Gastroesophageal sphincter (tissue), 4 donors: ENCODE results near the gene DSP. TPM values are rescaled to one million over a fixed set of nuclear protein-coding genes. Genes with fewer than 3 reads are reported as not detected.
A peak's percentile ranks its signal among the peaks of the same experiment; 100 is the strongest.

Experiments
- ATAC-seq: fragments of 150-250 bp; one replicate; pipeline ENCODE4 v1.9.1; 2016; ENCODE audit warnings: mild to moderate bottlenecking, moderate library complexity
- H3K27ac ChIP-seq, 4 donors: fragments of 200-600 bp; sonication (generic) in 3 of 4; 1 replicate in 3 of 4; 2 replicates in 1 of 4; pipeline ENCODE4 v1.5.1; 2016 to 2019
- H3K27me3 ChIP-seq: fragments of 200-600 bp; sonication (generic); one replicate; pipeline ENCODE4 v1.5.1; 2019
- H3K36me3 ChIP-seq, 2 donors: fragments of 200-600 bp; sonication (generic); one replicate each; pipeline ENCODE4 v1.5.1; 2019; ENCODE audit warnings: control low read depth in 1 of 2
- H3K4me1 ChIP-seq, 3 donors: fragments of 200-600 bp; sonication (generic); 1 replicate in 2 of 3; 2 replicates in 1 of 3; pipeline ENCODE4 v1.5.1; 2016 to 2019; ENCODE audit warnings: control low read depth in 2 of 3
- H3K4me3 ChIP-seq, 2 donors: fragments of 200-600 bp; sonication (generic); one replicate each; pipeline ENCODE4 v1.5.1; 2019; ENCODE audit warnings: mild to moderate bottlenecking in 1 of 2, moderate library complexity in 1 of 2
- H3K9me3 ChIP-seq, 3 donors: fragments of 200-600 bp; sonication (generic); one replicate each; pipeline ENCODE4 v1.5.1; 2017 to 2019; ENCODE audit warnings: control low read depth in 2 of 3
- EP300 ChIP-seq: sonication (generic); formaldehyde crosslinking; IDR thresholded peaks from one replicate; pipeline ENCODE4 v1.6.1; 2017; ENCODE audit warnings: antibody characterized with exemption, mild to moderate bottlenecking
- POLR2A ChIP-seq, 2 donors: fragments of 450-650 bp; IDR thresholded peaks; one replicate each; pipeline ENCODE4 v1.6.1; 2017; ENCODE audit warnings: antibody characterized with exemption in 2 of 2, mild to moderate bottlenecking in 2 of 2, moderate library complexity in 1 of 2
- POLR2AphosphoS5 ChIP-seq: sonication (generic); formaldehyde crosslinking; IDR thresholded peaks from one replicate; pipeline ENCODE4 v1.6.1; 2017; ENCODE audit warnings: antibody characterized with exemption
- WGBS, 2 donors: methylation state at CpG; one replicate each; pipeline ENCODE4 v1.1.5; 2018; ENCODE audit warnings: low coverage in 1 of 2; 5-methylcytosine and 5-hydroxymethylcytosine counted together
- total RNA-seq, 4 donors: library from RNA; depleted of rRNA; stranded (reverse); fragments of >200 nt; gene quantifications; one replicate each; pipeline ENCODE4 v1.1.0, GENCODE V29; 2016
- TF ChIP-seq, protein P1 (sequence below), 4 experiments: fragments of 200-600 bp in 2 of 4; fragments of 450-650 bp in 2 of 4; sonication (generic) in 1 of 4; IDR thresholded peaks; one replicate each; pipeline ENCODE4 v1.5.1; 2017 to 2019; ENCODE audit warnings: antibody characterized with exemption in 4 of 4, mild to moderate bottlenecking in 2 of 4, moderate library complexity in 2 of 4

DSP gene
- total RNA-seq, 4 donors from 2014 or later = 5.8 to 41.7 (median 7.6) TPM

- H3K36me3 ChIP-seq = no peaks in the 10 kb centered on the region
- peaks cover 0 to 29% (median 24%) of the 10 kb centered on the region in 3 donors for H3K4me1 ChIP-seq
- peaks cover 90% of the 10 kb centered on the region for H3K27me3 ChIP-seq
- ATAC-seq = no peak
- TF ChIP-seq POLR2A (IDR thresholded peaks at IDR 0.05) = no peak
- TF ChIP-seq EP300 = no peak
- TF ChIP-seq, protein P1, sequence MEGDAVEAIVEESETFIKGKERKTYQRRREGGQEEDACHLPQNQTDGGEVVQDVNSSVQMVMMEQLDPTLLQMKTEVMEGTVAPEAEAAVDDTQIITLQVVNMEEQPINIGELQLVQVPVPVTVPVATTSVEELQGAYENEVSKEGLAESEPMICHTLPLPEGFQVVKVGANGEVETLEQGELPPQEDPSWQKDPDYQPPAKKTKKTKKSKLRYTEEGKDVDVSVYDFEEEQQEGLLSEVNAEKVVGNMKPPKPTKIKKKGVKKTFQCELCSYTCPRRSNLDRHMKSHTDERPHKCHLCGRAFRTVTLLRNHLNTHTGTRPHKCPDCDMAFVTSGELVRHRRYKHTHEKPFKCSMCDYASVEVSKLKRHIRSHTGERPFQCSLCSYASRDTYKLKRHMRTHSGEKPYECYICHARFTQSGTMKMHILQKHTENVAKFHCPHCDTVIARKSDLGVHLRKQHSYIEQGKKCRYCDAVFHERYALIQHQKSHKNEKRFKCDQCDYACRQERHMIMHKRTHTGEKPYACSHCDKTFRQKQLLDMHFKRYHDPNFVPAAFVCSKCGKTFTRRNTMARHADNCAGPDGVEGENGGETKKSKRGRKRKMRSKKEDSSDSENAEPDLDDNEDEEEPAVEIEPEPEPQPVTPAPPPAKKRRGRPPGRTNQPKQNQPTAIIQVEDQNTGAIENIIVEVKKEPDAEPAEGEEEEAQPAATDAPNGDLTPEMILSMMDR (IDR thresholded peaks at IDR 0.05) = no peak
- TF ChIP-seq POLR2AphosphoS5 = no peak
- peak overlapping the region in 1 of 2 donors; percentile 60 for H3K4me3 ChIP-seq
- H3K27ac ChIP-seq = no peak overlapping the region
- WGBS, 2 donors = 17 to 20% methylated on average over 9 to 17 of the region's 17 CpGs
- H3K9me3 ChIP-seq = no peaks in the 10 kb centered on the region
Measured at GRCh38 chr6:7540595-7540994, 876 bp upstream of the DSP start.

GRCh38 chr6:7542065-7542873 lies 798 bp downstream of the DSP start:
- Histone ChIP-seq H3K4me3 (peak overlapping the region; percentile 31 to 60), H3K36me3 (no peaks in the 10 kb centered on the region), H3K4me1 (peaks cover 0 to 29% (median 24%) of the 10 kb centered on the region in 3 donors), H3K9me3 (no peaks in the 10 kb centered on the region), H3K27me3 (peaks cover 88% of the 10 kb centered on the region), H3K27ac (peak overlapping the region in 3 of 4 donors; percentile 57 to 71 (median 57))
- no peak for TF ChIP-seq POLR2A (IDR thresholded peaks at IDR 0.05)
- TF ChIP-seq POLR2AphosphoS5 = no peak
- TF ChIP-seq, protein P1 (IDR thresholded peaks at IDR 0.05) = no peak
- TF ChIP-seq EP300 = no peak
- ATAC-seq = peak; percentile 32
- 0% methylated on average over 3 of the region's 80 CpGs; no CpG with 5 or more reads in 1 of the 2 donors for whole genome bisulfite sequencing, 2 donors

- H3K27me3 ChIP-seq = peaks cover 86% of the 10 kb centered on the region
- 6 to 63% methylated on average over 6 to 19 of the region's 32 CpGs for WGBS, 2 donors
- H3K4me1 ChIP-seq = peaks cover 0 to 29% (median 24%) of the 10 kb centered on the region in 3 donors
- H3K27ac ChIP-seq = peak overlapping the region in 3 of 4 donors; percentile 57 to 71 (median 57)
- TF ChIP-seq POLR2AphosphoS5 (no peak), POLR2A (IDR thresholded peaks at IDR 0.05) (no peak), EP300 (no peak)
- TF ChIP-seq, protein P1 (IDR thresholded peaks at IDR 0.05) = no peak
- no peaks in the 10 kb centered on the region for H3K36me3 ChIP-seq
- no peaks in the 10 kb centered on the region for H3K9me3 ChIP-seq
- peak; percentile 54 for ATAC-seq
- peak overlapping the region; percentile 31 to 60 for H3K4me3 ChIP-seq
Measured at GRCh38 chr6:7542874-7543624, 1.6 kb downstream of the DSP start.

- no peaks in the 10 kb centered on the region for H3K9me3 ChIP-seq
- no peak overlapping the region for H3K27ac ChIP-seq
- peaks cover 87% of the 10 kb centered on the region for H3K27me3 ChIP-seq
- whole genome bisulfite sequencing, 2 donors = 30 to 63% methylated on average over 2 to 12 of the region's 13 CpGs
- no peak for ATAC-seq
- no peak for TF ChIP-seq EP300
- H3K4me3 ChIP-seq = no peak overlapping the region
- peaks cover 0 to 29% (median 24%) of the 10 kb centered on the region in 3 donors for H3K4me1 ChIP-seq
- H3K36me3 ChIP-seq = no peaks in the 10 kb centered on the region
Measured at GRCh38 chr6:7543789-7544424, 2.4 kb downstream of the DSP start.

- TF ChIP-seq, protein P1 (IDR thresholded peaks at IDR 0.05) = no peak
- TF ChIP-seq EP300 = no peak
- TF ChIP-seq POLR2A (IDR thresholded peaks at IDR 0.05) = no peak
- no peak for TF ChIP-seq POLR2AphosphoS5
- Histone ChIP-seq H3K27me3 (peaks cover 87% of the 10 kb centered on the region), H3K4me3 (no peak overlapping the region), H3K4me1 (peaks cover 0 to 29% (median 24%) of the 10 kb centered on the region in 3 donors), H3K27ac (no peak overlapping the region), H3K36me3 (no peaks in the 10 kb centered on the region), H3K9me3 (no peaks in the 10 kb centered on the region)
- no peak for ATAC-seq
- 78 to 79% methylated on average over 3 of the region's 3 CpGs for WGBS, 2 donors
Measured at GRCh38 chr6:7544597-7544996, 3.1 kb downstream of the DSP start.
